HG02610 (cell line): ENCODE results near the gene ANP32D.
"Not testable (repeated sequence)": the region's sequence is repeated elsewhere in the genome, so short reads cannot be mapped to it uniquely, and the experiment has no call there.

ENCODE experiments used
- ATAC-seq: cut with Tn5 transposase; IDR thresholded peaks from one replicate; pipeline ENCODE4 v1.9.1; 2021; ENCODE audit warnings: mild to moderate bottlenecking, moderate library complexity; ENCODE audit not compliant: unreplicated experiment

The ANP32D gene

DNA sequence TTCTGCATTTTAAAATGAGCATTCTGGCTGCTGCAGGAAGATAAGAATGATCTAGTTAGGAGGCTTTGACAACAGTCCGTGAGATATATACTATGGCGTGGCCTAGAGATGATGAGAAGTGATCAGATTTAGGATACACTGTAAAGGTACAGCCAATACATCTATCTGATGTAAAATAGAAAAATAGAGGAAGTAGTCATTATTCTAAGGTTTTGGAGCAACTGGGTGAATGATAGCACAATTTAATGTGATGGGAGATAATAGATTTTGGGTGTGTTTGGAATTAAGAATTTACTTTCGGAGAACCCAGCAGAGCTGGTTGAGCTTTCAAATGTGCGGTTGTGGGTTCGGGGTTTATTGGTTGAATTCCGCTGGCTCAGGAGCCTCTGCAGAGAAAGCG lies at the start of gene ANP32D:
Gene ANP32D (plus strand): TSS at position 301 of the 400 bp plus-strand sequence. CDS start 106 bp downstream, outside the sequence.
- ATAC-seq, result no peak

- ATAC-seq, result no peak
Measured at GRCh38 chr12:48423171-48423570, 49.2 kb upstream of the ANP32D start.

DNA sequence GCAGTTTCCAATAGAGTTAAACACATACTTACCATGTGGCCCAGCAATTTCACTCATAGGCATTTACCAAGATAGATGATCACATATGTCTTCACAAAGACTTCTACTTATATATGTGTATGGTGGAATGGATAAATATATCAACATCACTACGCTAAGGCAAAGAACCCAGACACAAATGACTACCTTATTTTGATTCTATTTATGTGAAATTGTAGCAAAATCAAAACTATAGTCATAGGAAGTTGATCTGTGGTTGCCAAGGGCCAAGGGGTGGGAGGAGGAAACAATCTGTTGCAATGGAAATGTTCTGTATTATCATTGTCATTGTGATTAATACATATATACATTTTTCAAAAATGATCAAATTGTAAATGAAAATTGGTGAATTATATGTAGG lies 47.7 kb upstream of the ANP32D start:
- ATAC-seq, result no peak

DNA sequence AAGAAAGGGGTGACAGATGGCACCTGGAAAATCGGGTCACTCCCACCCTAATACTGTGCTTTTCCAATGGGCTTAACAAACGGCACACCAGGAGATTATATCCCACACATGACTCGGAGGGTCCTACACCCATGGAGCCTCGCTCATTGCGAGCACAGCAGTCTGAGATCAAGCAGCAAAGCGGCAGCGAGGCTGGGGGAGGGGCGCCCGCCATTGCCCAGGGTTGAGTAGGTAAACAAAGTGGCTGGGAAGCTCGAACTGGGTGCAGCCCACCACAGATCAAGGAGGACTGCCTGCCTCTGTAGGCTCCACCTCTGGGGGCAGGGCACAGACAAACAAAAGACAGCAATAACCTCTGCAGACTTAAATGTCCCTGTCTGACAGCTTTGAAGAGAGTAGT lies 38.3 kb upstream of the ANP32D start:
- ATAC-seq, result not testable (repeated sequence)

- no peak for ATAC-seq
Measured at GRCh38 chr12:48441069-48441468, 31.3 kb upstream of the ANP32D start.

GRCh38 chr12:48442179-48442847 lies 30.0 kb upstream of the ANP32D start:
- ATAC-seq, result no peak

GRCh38 chr12:48445538-48445937 lies 26.8 kb upstream of the ANP32D start:
- ATAC-seq, result no peak

DNA sequence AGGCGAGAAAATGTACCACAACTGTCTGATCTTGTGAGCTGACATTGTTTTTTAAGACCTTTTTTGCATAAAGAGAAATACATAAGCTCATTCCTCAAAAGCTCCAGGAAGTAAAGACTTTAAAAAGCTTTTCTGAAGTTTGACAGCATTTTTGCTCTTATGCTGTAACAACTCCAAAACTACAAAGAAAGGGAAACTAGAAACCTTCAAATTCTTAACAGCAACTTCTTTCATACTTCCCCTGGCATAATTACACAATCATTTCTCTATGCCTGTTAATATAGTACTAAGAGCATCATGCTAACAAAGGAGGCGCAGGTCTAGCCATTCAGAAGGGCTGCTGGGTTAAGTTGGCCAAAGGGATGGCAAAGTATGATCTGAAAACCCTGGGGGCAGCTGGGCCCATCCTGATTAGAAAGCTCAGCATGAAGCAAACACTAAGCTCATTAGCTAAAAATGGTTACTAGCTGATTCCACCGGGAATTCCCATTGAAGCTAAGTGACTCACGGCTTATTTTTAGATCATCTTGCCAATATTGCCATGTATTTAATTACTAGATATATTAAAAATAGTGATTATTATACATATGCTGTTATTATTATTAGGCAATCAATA lies 26.1 kb upstream of the ANP32D start:
- no peak for ATAC-seq

- ATAC-seq, result no peak
Measured at GRCh38 chr12:48447755-48448154, 24.6 kb upstream of the ANP32D start.

DNA sequence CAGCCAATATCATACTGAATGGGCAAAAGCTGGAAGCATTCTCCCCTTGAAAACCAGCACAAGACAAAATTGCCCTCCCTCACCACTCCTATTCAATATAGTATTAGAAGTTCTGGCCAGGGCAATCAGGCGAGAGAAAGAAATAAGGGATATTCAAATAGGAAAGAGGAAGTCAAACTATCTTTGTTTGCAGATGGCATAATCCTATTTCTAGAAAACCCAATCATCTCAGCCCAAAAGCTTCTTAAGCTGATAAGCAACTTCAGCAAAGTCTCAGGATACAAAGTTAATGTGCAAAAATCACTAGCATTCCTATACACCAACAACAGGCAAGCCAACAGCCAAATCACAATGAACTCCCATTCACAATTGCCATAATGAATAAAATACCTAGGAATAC lies 21.0 kb upstream of the ANP32D start:
- ATAC-seq, result no peak

- ATAC-seq, result not testable (repeated sequence)
Measured at GRCh38 chr12:48452961-48453360, 19.4 kb upstream of the ANP32D start.

- ATAC-seq, result no peak
Measured at GRCh38 chr12:48454667-48455066, 17.7 kb upstream of the ANP32D start.

- no peak for ATAC-seq
Measured at GRCh38 chr12:48455116-48455515, 17.2 kb upstream of the ANP32D start.

DNA sequence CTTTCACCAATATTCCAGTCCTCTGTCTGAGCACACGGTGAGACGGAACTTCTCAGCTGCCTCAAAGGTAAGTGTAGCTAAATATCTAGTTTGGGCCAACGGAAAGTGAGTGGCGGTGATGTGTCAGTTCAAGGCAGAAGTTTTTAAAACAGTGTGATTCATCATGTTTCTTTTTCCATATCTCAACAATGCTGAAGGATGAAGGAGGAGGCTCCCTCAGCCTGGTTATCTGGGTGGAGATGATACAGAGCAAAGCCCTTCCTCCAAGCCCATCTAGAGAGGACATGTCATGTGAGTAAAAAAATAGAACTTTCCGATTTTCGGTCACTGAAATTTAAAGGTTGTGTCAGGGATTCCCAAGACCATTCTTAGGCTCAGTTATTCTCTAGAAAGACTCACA lies 13.1 kb upstream of the ANP32D start:
- no peak for ATAC-seq

DNA sequence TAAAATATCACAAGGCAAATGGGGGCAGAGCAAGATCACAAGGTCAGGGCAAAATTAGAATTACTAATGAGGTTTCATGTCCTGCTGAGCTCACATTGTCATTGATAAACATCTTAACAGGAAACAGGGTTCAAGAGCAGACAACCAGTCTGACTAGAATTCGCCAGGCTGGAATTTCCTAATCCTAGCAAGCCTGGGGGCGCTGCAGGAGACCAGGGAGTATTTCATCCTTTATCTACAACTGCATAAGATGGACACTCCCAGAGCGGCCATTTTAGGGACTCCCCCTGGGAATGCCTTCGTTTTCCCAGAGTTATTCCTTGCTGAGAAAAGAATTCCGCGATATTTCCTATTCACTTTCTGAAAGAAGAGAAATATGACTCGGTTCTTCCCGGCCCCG lies 3.3 kb upstream of the ANP32D start:
- not testable (repeated sequence) for ATAC-seq

- ATAC-seq, result no peak
Measured at GRCh38 chr12:48473061-48473460, 702 bp downstream of the ANP32D start.

DNA sequence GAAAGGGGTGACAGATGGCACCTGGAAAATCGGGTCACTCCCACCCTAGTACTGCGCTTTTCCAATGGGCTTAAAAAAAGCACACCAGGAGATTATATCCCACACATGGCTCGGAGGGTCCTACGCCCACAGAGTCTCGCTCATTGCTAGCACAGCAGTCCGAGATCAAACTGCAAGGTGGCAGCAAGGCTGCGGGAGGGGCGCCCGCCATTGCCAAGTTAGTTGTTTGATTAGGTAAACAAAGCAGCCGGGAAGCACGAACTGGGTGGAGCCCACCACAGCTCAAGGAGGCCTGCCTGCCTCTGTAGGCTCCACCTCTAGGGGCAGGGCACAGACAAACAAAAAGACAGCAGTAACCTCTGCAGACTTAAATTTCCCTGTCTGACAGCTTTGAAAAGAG lies 2.1 kb downstream of the ANP32D start:
- ATAC-seq, result not testable (repeated sequence)

GRCh38 chr12:48482198-48482597 lies 9.8 kb downstream of the ANP32D start, which contains the start of gene C12orf54:
Gene C12orf54 (plus strand): TSS chr12:48482498. CDS start chr12:48483297, 799 bp downstream.
- ATAC-seq, result no peak

DNA sequence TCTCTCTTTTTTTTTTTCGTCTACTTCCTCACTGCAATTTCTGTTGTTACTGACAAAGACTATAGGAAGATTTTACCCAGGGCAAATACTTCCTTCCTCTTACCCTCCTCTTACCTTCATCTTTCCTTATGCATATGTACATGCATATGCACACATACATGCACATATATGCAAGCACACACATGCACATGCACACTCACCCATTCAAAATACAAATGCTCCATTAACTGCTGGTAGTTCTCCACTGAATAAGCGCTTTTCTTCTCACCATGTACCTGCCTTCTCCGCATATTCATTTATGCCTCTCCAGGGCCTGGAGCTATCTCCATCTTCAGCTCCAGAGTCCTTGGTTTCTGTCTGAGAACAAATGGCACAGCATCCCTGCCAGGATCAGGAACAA lies 10.6 kb downstream of the ANP32D start:
- no peak for ATAC-seq

GRCh38 chr12:48486261-48486660 lies 13.9 kb downstream of the ANP32D start:
- ATAC-seq, result no peak

- ATAC-seq, result no peak
Measured at GRCh38 chr12:48486679-48487078, 14.3 kb downstream of the ANP32D start.

GRCh38 chr12:48489012-48489411 lies 16.7 kb downstream of the ANP32D start:
- ATAC-seq, result peak; percentile 92

GRCh38 chr12:48489456-48489855 lies 17.1 kb downstream of the ANP32D start:
- not testable (repeated sequence) for ATAC-seq
